Measurements from ENCODE around the gene SMNDC1.

SMNDC1 gene

DNA sequence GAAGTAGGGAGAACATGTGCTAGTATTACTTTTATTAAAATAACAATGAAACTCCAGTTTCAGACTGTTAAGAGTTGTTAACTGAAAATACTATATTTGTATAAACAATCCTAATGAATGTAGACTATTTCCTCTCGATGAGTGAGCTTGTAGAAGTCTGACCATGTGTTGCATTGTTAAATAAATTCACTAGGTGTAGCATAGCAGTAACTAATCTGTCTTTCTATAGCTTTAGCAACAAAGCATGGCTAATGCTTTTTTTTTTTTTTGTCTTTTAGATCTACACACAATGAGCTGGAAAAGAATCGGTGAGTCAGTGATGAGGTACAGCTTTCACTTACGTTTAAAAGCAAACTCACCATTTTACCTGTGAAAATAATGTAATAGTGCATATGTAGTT is 60.2 kb downstream of the SMNDC1 start:
- Histone ChIP-seq H3F3A (ENCODE audit: low read depth) (no peaks in the 10 kb centered on the region), H3K4me2 (ENCODE audit: low read depth, low read length, poor library complexity, severe bottlenecking) (no peak overlapping the region), H3K9me3 (ENCODE audit: insufficient read depth, low read depth, low read length) (no peaks in the 10 kb centered on the region), H3K36me3 (ENCODE audit: insufficient read depth, low read length) (no peaks in the 10 kb centered on the region; the same call in 1 of the 2 replicates), H2AFZ (ENCODE audit: low read length) (no peak overlapping the region), H4K20me1 (ENCODE audit: insufficient read depth, low read length, poor library complexity, severe bottlenecking) (no peaks in the 10 kb centered on the region), H3K9me2 (replicated peaks; ENCODE audit: low read depth, low read length) (no peaks in the 10 kb centered on the region), H3K27me3 (ENCODE audit: insufficient read depth, low read length, poor library complexity, severe bottlenecking) (no peaks in the 10 kb centered on the region), H3K4me3 (ENCODE audit: low read length, poor library complexity, severe bottlenecking) (no peak overlapping the region), H3K9ac (ENCODE audit: low read depth, low read length, poor library complexity, severe bottlenecking) (no peak overlapping the region), H3K4me1 (ENCODE audit: insufficient read depth, low read length, poor library complexity, severe bottlenecking) (peaks cover 28% of the 10 kb centered on the region), H3K79me2 (ENCODE audit: insufficient read depth, low read length) (peaks cover 14% of the 10 kb centered on the region; the same call in 1 of the 2 replicates)
- no peak for TF ChIP-seq EZH2phosphoT487 (IDR thresholded peaks at IDR 0.05; ENCODE audit: borderline replicate concordance)
- TF ChIP-seq, protein P1, sequence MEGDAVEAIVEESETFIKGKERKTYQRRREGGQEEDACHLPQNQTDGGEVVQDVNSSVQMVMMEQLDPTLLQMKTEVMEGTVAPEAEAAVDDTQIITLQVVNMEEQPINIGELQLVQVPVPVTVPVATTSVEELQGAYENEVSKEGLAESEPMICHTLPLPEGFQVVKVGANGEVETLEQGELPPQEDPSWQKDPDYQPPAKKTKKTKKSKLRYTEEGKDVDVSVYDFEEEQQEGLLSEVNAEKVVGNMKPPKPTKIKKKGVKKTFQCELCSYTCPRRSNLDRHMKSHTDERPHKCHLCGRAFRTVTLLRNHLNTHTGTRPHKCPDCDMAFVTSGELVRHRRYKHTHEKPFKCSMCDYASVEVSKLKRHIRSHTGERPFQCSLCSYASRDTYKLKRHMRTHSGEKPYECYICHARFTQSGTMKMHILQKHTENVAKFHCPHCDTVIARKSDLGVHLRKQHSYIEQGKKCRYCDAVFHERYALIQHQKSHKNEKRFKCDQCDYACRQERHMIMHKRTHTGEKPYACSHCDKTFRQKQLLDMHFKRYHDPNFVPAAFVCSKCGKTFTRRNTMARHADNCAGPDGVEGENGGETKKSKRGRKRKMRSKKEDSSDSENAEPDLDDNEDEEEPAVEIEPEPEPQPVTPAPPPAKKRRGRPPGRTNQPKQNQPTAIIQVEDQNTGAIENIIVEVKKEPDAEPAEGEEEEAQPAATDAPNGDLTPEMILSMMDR (conservative IDR thresholded peaks at IDR 0.05; ENCODE audit: low read length) = no peak

DNA sequence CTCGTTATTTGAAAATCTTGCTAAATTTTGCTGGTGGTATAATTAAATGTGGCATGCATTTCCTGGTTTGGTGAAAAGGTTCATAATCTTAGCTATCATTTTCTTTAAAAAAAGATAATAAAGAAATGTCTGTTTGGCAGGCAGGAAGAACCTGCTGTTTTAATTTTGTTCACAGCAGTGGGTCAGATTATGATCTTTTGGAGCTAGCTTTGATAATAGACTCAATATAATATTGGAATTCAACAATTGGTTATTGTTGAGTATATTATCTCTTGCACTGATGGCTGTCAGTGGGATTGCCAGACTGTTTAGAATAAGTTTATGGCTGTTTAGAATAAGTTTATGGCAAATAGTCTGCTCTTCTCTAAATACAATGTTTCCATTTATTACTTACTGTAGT is 62.2 kb downstream of the SMNDC1 start:
- peaks cover 14% of the 10 kb centered on the region; the same call in 1 of the 2 replicates for H3K79me2 ChIP-seq (ENCODE audit: insufficient read depth, low read length)
- peaks cover 28% of the 10 kb centered on the region for H3K4me1 ChIP-seq (ENCODE audit: insufficient read depth, low read length, poor library complexity, severe bottlenecking)
- TF ChIP-seq, protein P1 (conservative IDR thresholded peaks at IDR 0.05; ENCODE audit: low read length) = no peak
- TF ChIP-seq EZH2phosphoT487 (IDR thresholded peaks at IDR 0.05; ENCODE audit: borderline replicate concordance) = no peak
- H3K9me2 ChIP-seq (replicated peaks; ENCODE audit: low read depth, low read length) = no peaks in the 10 kb centered on the region
- H3K9me3 ChIP-seq (ENCODE audit: insufficient read depth, low read depth, low read length) = no peaks in the 10 kb centered on the region
- H3K4me2 ChIP-seq (ENCODE audit: low read depth, low read length, poor library complexity, severe bottlenecking) = peak overlapping the region; percentile 59
- no peak overlapping the region for H3K4me3 ChIP-seq (ENCODE audit: low read length, poor library complexity, severe bottlenecking)
- no peaks in the 10 kb centered on the region for H4K20me1 ChIP-seq (ENCODE audit: insufficient read depth, low read length, poor library complexity, severe bottlenecking)
- peak overlapping the region; percentile 23; the same call in 1 of the 2 replicates for H2AFZ ChIP-seq (ENCODE audit: low read length)
- H3K36me3 ChIP-seq (ENCODE audit: insufficient read depth, low read length) = peaks cover 8% of the 10 kb centered on the region; the same call in 1 of the 2 replicates
- H3K27me3 ChIP-seq (ENCODE audit: insufficient read depth, low read length, poor library complexity, severe bottlenecking) = no peaks in the 10 kb centered on the region
- peak overlapping the region; percentile 22 for H3K9ac ChIP-seq (ENCODE audit: low read depth, low read length, poor library complexity, severe bottlenecking)
- no peaks in the 10 kb centered on the region for H3F3A ChIP-seq (ENCODE audit: low read depth)

DNA sequence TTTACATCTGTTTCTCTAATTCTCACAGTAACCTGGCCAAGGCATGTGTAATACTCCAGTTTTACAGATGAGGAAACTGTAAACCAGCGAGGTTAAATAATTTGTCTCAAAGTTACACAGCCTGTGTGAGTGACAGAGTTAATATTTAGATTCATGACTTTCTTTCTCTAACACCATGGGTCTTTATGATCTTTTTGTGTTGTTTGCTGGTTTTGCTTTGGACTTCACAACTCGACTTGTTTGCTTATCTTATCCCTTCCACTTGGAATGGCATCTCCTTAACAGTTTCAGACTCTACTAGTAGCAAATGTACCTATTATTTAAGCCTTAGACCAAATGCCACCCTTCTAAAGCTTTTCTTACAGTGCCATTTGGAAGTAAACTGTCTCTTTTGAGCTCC is 62.9 kb downstream of the SMNDC1 start:
- H2AFZ ChIP-seq (ENCODE audit: low read length) = peak overlapping the region; percentile 23; the same call in 1 of the 2 replicates
- peak overlapping the region; percentile 22 for H3K9ac ChIP-seq (ENCODE audit: low read depth, low read length, poor library complexity, severe bottlenecking)

More for the DNA sequence above, 62.9 kb downstream of the SMNDC1 start:
- Histone ChIP-seq H3K27me3 (ENCODE audit: insufficient read depth, low read length, poor library complexity, severe bottlenecking) (no peaks in the 10 kb centered on the region), H3K9me2 (replicated peaks; ENCODE audit: low read depth, low read length) (no peaks in the 10 kb centered on the region), H4K20me1 (ENCODE audit: insufficient read depth, low read length, poor library complexity, severe bottlenecking) (no peaks in the 10 kb centered on the region), H3K36me3 (ENCODE audit: insufficient read depth, low read length) (peaks cover 10% of the 10 kb centered on the region; the same call in 1 of the 2 replicates), H3K79me2 (ENCODE audit: insufficient read depth, low read length) (peaks cover 14% of the 10 kb centered on the region; the same call in 1 of the 2 replicates), H3K4me1 (ENCODE audit: insufficient read depth, low read length, poor library complexity, severe bottlenecking) (peaks cover 28% of the 10 kb centered on the region), H3K4me3 (ENCODE audit: low read length, poor library complexity, severe bottlenecking) (peak overlapping the region; percentile 41), H3K9me3 (ENCODE audit: insufficient read depth, low read depth, low read length) (no peaks in the 10 kb centered on the region), H3F3A (ENCODE audit: low read depth) (no peaks in the 10 kb centered on the region), H3K4me2 (ENCODE audit: low read depth, low read length, poor library complexity, severe bottlenecking) (peak overlapping the region; percentile 59)
- no peak for TF ChIP-seq EZH2phosphoT487 (IDR thresholded peaks at IDR 0.05; ENCODE audit: borderline replicate concordance)
- TF ChIP-seq, protein P1 (conservative IDR thresholded peaks at IDR 0.05; ENCODE audit: low read length) = no peak

Measured in Loucy (cell line).